C4-2B (cell line): Measurements from ENCODE around the gene PGLYRP2.
A peak's percentile ranks its signal among the peaks of the same experiment; 100 is the strongest.

Experiments
- H3K27ac ChIP-seq: fragments of 450-650 bp; 2 replicates; pipeline ENCODE4 v1.5.1; 2017
- CTCF ChIP-seq: fragments of 450-650 bp; conservative IDR thresholded peaks from 2 replicates; pipeline ENCODE4 v1.5.1; 2017; ENCODE audit warnings: mild to moderate bottlenecking
- ZFX ChIP-seq: fragments of 450-650 bp; IDR thresholded peaks from 2 replicates; pipeline ENCODE4 v1.6.1; 2017

Gene PGLYRP2

GRCh38 chr19:15424121-15424520 lies 55.2 kb downstream of the PGLYRP2 start:
- TF ChIP-seq CTCF (no peak), ZFX (no peak)

GRCh38 chr19:15423130-15423529 lies 56.2 kb downstream of the PGLYRP2 start:
- TF ChIP-seq CTCF (no peak), ZFX (no peak)
- H3K27ac ChIP-seq: no peak overlapping the region; the same call in 1 of the 2 replicates

More at GRCh38 chr19:15424121-15424520, 55.2 kb downstream of the PGLYRP2 start:
- no peak overlapping the region for H3K27ac ChIP-seq

DNA sequence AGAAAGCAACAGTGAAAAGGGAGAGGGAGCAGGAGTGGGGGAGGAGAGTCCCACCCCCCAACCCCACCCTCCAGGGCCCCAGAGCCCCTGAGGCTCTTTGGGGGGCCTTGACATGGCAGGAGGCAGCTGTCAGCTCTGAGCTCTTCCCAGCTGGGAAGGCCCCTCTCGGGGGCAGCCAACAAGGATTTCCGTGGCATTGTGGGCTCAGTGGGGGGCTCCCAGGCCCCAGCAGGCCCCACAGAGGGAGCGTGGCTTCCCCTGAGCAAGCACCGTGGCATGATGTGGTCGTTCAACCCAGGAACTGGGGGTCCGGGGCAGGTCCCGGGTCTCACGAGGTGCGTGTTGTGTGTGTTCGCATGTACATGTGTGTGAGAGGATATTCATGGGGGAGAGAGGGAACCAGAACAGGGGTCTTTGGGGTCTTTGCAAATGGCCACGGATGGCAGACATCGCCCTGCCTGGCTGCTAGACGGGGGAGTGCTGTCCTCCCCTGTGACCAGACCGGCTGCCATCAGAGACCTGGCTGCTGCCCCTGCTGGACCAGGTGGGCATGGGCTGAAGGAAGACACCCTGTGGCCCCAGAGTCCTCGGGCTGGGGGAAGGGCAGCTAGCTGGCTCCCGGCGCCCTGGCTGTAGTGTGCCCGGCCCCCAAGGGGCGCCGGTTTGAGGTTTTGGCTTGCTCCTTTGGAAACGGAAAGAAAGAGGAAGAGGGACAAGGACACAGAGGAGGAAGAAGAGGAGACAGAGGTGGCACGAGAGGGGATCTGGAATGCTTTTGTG lies 56.8 kb downstream of the PGLYRP2 start:
- TF ChIP-seq ZFX: no peak
- no peak for TF ChIP-seq CTCF
- peak overlapping the region; percentile 57 for H3K27ac ChIP-seq

GRCh38 chr19:15421721-15422260 lies 57.5 kb downstream of the PGLYRP2 start:
- no peak for TF ChIP-seq CTCF
- no peak for TF ChIP-seq ZFX
- H3K27ac ChIP-seq: peak overlapping the region; percentile 57

- TF ChIP-seq ZFX: no peak
- no peak for TF ChIP-seq CTCF
- peak overlapping the region; percentile 57 for H3K27ac ChIP-seq
These were observed 58.1 kb downstream of the PGLYRP2 start for GRCh38 chr19:15421136-15421695.

DNA sequence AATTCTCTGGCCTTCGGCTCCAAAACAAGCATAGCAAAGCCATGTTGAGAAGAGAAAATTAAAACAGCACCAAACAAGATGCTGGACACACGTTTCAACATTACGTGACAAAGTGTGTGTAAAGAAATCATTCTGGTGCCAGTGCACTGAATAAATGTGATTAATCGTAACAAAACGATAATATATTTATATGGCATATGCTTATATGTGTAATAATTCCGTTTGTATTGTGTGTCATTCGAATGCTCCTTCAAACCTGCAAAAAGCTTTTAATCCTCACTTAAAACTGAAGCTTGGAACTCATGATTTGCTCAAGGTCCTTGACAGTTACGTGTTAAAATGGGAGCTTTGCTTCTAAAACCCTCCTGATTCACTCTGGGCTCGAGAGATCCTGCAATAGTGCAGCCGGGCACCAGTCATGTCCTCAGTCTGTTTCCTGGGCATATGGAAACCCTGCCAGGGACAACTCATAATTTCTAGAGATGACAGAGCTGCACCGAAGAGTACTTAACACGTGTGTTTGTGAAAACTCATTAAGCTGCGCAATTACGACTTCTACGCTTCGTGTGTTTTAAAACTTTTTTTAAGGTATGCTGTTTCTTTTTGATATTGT lies 59.8 kb downstream of the PGLYRP2 start:
- peak overlapping the region; percentile 97 for H3K27ac ChIP-seq
- TF ChIP-seq ZFX (no peak), CTCF (no peak; the same call in 1 of the 2 replicates)
